K562 (cell line): Measurements from ENCODE around the gene METTL23. TPM values are rescaled to one million over a fixed set of nuclear protein-coding genes. Genes with fewer than 3 reads are reported as not detected.

ENCODE experiments used
- ATF1 ChIP-seq, 2 experiments: fragments of 450-650 bp in 1 of 2; IDR thresholded peaks; 2 replicates each; pipeline ENCODE4 v1.6.1; 2016; ENCODE audit warnings: missing compliant biosample characterization in 1 of 2, missing genetic modification characterization in 1 of 2
- CCAR2 ChIP-seq: fragments of 200-400 bp; formaldehyde crosslinking; IDR thresholded peaks from 2 replicates; pipeline ENCODE4 v1.6.1; 2017; ENCODE audit warnings: mild to moderate bottlenecking, low read depth, low read length
- CEBPB ChIP-seq: fragments of 450-650 bp; IDR thresholded peaks from 2 replicates; pipeline ENCODE4 v1.6.1; 2016; ENCODE audit warnings: missing genetic modification characterization, missing compliant biosample characterization
- CTCFL ChIP-seq: IDR thresholded peaks from 2 replicates; pipeline ENCODE4 v1.6.1; 2011; ENCODE audit warnings: borderline replicate concordance, low read depth, mild to moderate bottlenecking, moderate library complexity, low read length; ENCODE audit not compliant: insufficient read depth, poor library complexity, severe bottlenecking
- ELF2 ChIP-seq: fragments of 250-450 bp; sonication (Bioruptor Pico); IDR thresholded peaks from 2 replicates; pipeline ENCODE4 v1.5.0; 2021; ENCODE audit warnings: mild to moderate bottlenecking
- FIP1L1 ChIP-seq: fragments of 200-400 bp; formaldehyde crosslinking; IDR thresholded peaks from 2 replicates; pipeline ENCODE4 v1.6.1; 2018; ENCODE audit warnings: mild to moderate bottlenecking, low read depth, low read length; ENCODE audit not compliant: poor library complexity, severe bottlenecking
- FOSL1 ChIP-seq: fragments of 200-800 bp; sonication (Bioruptor generic); conservative IDR thresholded peaks from 2 replicates; pipeline ENCODE4 v1.6.1; 2016; ENCODE audit warnings: missing genetic modification characterization, missing compliant biosample characterization
- GABPB1 ChIP-seq: sonication (generic); formaldehyde crosslinking; IDR thresholded peaks from 2 replicates; pipeline ENCODE4 v1.8.0; 2022; ENCODE audit warnings: mild to moderate bottlenecking, missing genetic modification reagents
- GTF2F1 ChIP-seq: IDR thresholded peaks from 2 replicates; pipeline ENCODE4 v1.6.1; 2011; ENCODE audit warnings: low read depth, low read length, improper control_type of control experiment
- HMG20B ChIP-seq: fragments of 250-450 bp; sonication (Bioruptor Pico); IDR thresholded peaks from 2 replicates; pipeline ENCODE4 v1.5.0; 2021; ENCODE audit warnings: mild to moderate bottlenecking
- HMGXB4 ChIP-seq: sonication (generic); formaldehyde crosslinking; IDR thresholded peaks from 2 replicates; pipeline ENCODE4 v1.8.1; 2023; ENCODE audit warnings: mild to moderate bottlenecking, missing genetic modification reagents
- KDM4B ChIP-seq, 2 experiments: fragments of 450-650 bp in 1 of 2; sonication (generic) in 1 of 2; IDR thresholded peaks; 2 replicates each; pipeline ENCODE4 v1.6.1; 2016 to 2017; ENCODE audit warnings: borderline replicate concordance in 2 of 2, antibody characterized with exemption in 1 of 2, low read depth in 1 of 2, mild to moderate bottlenecking in 1 of 2
- MCM7 ChIP-seq, 2 experiments: fragments of 450-650 bp; IDR thresholded peaks; 2 replicates each; pipeline ENCODE4 v1.6.1; 2016 to 2018
- PCBP2 ChIP-seq: fragments of 200-400 bp; formaldehyde crosslinking; IDR thresholded peaks from 2 replicates; pipeline ENCODE4 v1.6.1; 2018; ENCODE audit warnings: low read length, low read depth, mild to moderate bottlenecking, moderate library complexity; ENCODE audit not compliant: poor library complexity, severe bottlenecking
- RFX7 ChIP-seq: fragments of 250-450 bp; sonication (Bioruptor Pico); IDR thresholded peaks from 2 replicates; pipeline ENCODE4 v1.5.1; 2021; ENCODE audit warnings: mild to moderate bottlenecking
- SMARCE1 ChIP-seq: fragments of 450-650 bp; IDR thresholded peaks from 2 replicates; pipeline ENCODE4 v1.7.1; 2016; ENCODE audit warnings: mild to moderate bottlenecking
- TEAD1 ChIP-seq, 2 experiments: fragments of 450-650 bp in 1 of 2; sonication (generic) in 1 of 2; formaldehyde crosslinking; IDR thresholded peaks; 2 replicates each; pipeline versions ENCODE4 v1.4.0 to v1.8.0; 2020 to 2022; ENCODE audit warnings: mild to moderate bottlenecking in 2 of 2, missing genetic modification reagents in 1 of 2
- WHSC1 ChIP-seq: IDR thresholded peaks from one replicate; pipeline ENCODE4 v1.6.1; 2012; ENCODE audit warnings: low read length, control low read depth, inconsistent platforms
- ZBED1 ChIP-seq: IDR thresholded peaks from 2 replicates; pipeline ENCODE4 v1.6.1; 2014
- ZNF217 ChIP-seq: sonication (generic); formaldehyde crosslinking; IDR thresholded peaks from 2 replicates; pipeline ENCODE4 v1.8.0; 2022; ENCODE audit warnings: mild to moderate bottlenecking, missing genetic modification reagents
- ZNF277 ChIP-seq: fragments of 250-450 bp; sonication (Bioruptor Pico); IDR thresholded peaks from 2 replicates; pipeline ENCODE4 v1.8.0; 2022; ENCODE audit warnings: inconsistent platforms, mild to moderate bottlenecking, moderate library complexity, borderline replicate concordance
- ZNF589 ChIP-seq: fragments of 200-800 bp; sonication (Bioruptor generic); IDR thresholded peaks from 2 replicates; pipeline ENCODE4 v1.6.1; 2016; ENCODE audit warnings: low read depth, missing genetic modification characterization, missing compliant biosample characterization
- ZNF780A ChIP-seq: fragments of 250-450 bp; sonication (Bioruptor Pico); IDR thresholded peaks from 2 replicates; pipeline ENCODE4 v1.5.0; 2021; ENCODE audit warnings: mild to moderate bottlenecking
- polyA plus RNA-seq, 8 experiments: library from polyadenylated mRNA; depleted of rRNA in 4 of 8; stranded (reverse) in 5 of 8; unstranded in 3 of 8; fragments of >200 nt; fragmentation: Nextera tagmentation in 2 of 8; fragmentation: Illumina TruSeq in 1 of 8; extraction: Ambion mirVana in 2 of 8; extraction: Trizol in 1 of 8; gene quantifications; 2 replicates each; pipeline versions ENCODE4 v1.2.1 to v1.2.3, GENCODE V29; 2011 to 2014; ENCODE audit warnings: inconsistent platforms in 1 of 8, missing spikeins in 1 of 8
- total RNA-seq, 7 experiments: library from RNA; depleted of rRNA in 6 of 7; stranded (reverse); fragments of >200 nt in 6 of 7; fragmentation: Illumina TruSeq in 2 of 7; extraction: Trizol in 2 of 7; gene quantifications; 2 replicates each; pipeline versions ENCODE4 v1.2.1 to v1.2.3, GENCODE V29; 2011 to 2021; ENCODE audit warnings: low replicate concordance in 1 of 7

The METTL23 gene
- total and polyA plus RNA-seq, 9 of the 15 experiments (the other 6 are each of a cell fraction or from before 2014, with no cell fraction given): 29.4 to 67.3 (median 41.6) TPM

- TF ChIP-seq ATF1 (CRISPR knock-in tag; IDR thresholded peaks at IDR 0.05) (no peak; the same call in 1 of the 2 replicates), ATF1 (tag; IDR thresholded peaks at IDR 0.05) (no peak), CTCFL (no peak), TEAD1 (CRISPR knock-in tag; IDR thresholded peaks at IDR 0.05) (0 out of 4 replicates have a peak, but pooled peaks of 1 of the 2 experiments have one; percentile 12), MCM7 (IDR thresholded peaks at IDR 0.05) (no peak), FOSL1 (tag) (no peak), KDM4B (IDR thresholded peaks at IDR 0.05; ENCODE audit: borderline replicate concordance in 2 of 2, low read depth in 1 of 2) (peak in 1 of 2 experiments; percentile 79; a peak in 1 of 4 replicates), HMGXB4 (CRISPR knock-in tag) (peak; percentile 50; the same call in 1 of the 2 replicates), HMG20B (CRISPR knock-in tag) (no peak), RFX7 (peak; percentile 81; the same call in 1 of the 2 replicates), ZNF589 (CRISPR knock-in tag) (no peak), GABPB1 (CRISPR knock-in tag) (peak; percentile 92), GTF2F1 (peak; percentile 98), PCBP2 (no peak), CEBPB (tag) (no peak), FIP1L1 (peak; percentile 99), CCAR2 (no peak), ZNF217 (0 out of 2 replicates have a peak, but pooled peaks have one; percentile 59), ZNF780A (no peak), WHSC1 (no peak), SMARCE1 (no peak), ZBED1 (peak; percentile 84), ELF2 (CRISPR knock-in tag) (peak; percentile 73; the same call in 1 of the 2 replicates), ZNF277 (CRISPR knock-in tag) (no peak)
Observed at GRCh38 chr17:76737082-76737675, 10.5 kb downstream of the METTL23 start, which contains the start of gene SRSF2 (continued).
